GM23338 (cell line): ENCODE measurements around the gene AOPEP. TPM values are rescaled to one million over a fixed set of nuclear protein-coding genes. Genes with fewer than 3 reads are reported as not detected.

Experiments used
- ATAC-seq: fragments of 200-7000 bp; cut with Tn5 transposase; 3 replicates; pipeline ENCODE4 v1.9.1; 2020
- DNase-seq: peaks from one replicate; pipeline ENCODE4 v3.0.0-alpha.2; 2015; ENCODE audit warnings: low spot score
- H2AFZ ChIP-seq: fragments of 200-600 bp; sonication (generic); 2 replicates; pipeline ENCODE4 v1.8.0; 2016; ENCODE audit warnings: antibody characterized with exemption, mild to moderate bottlenecking, moderate library complexity
- H3F3A ChIP-seq: fragments of 200-600 bp; sonication (generic); replicated peaks from 2 replicates; pipeline ENCODE4 v1.8.0; 2017; ENCODE audit warnings: antibody characterized with exemption, mixed run types, low read depth
- H3K27ac ChIP-seq: fragments of 200-600 bp; sonication (generic); 2 replicates; pipeline ENCODE4 v1.6.1; 2016; ENCODE audit warnings: low read depth
- H3K27me3 ChIP-seq: fragments of 200-600 bp; sonication (generic); 2 replicates; pipeline ENCODE4 v1.8.0; 2016; ENCODE audit warnings: mild to moderate bottlenecking, mixed run types, moderate library complexity; ENCODE audit not compliant: insufficient read depth
- H3K36me3 ChIP-seq: fragments of 200-600 bp; sonication (generic); 2 replicates; pipeline ENCODE4 v1.8.0; 2016; ENCODE audit warnings: mild to moderate bottlenecking; ENCODE audit not compliant: insufficient read depth
- H3K4me1 ChIP-seq: fragments of 200-600 bp; sonication (generic); 2 replicates; pipeline ENCODE4 v1.8.0; 2016; ENCODE audit warnings: mild to moderate bottlenecking, moderate library complexity; ENCODE audit not compliant: insufficient read depth
- H3K4me2 ChIP-seq: fragments of 200-600 bp; sonication (generic); 2 replicates; pipeline ENCODE4 v1.7.1; 2017; ENCODE audit warnings: mixed run types
- H3K4me3 ChIP-seq: fragments of 200-600 bp; sonication (generic); 2 replicates; pipeline ENCODE4 v1.6.1; 2016; ENCODE audit warnings: mixed run types
- H3K79me2 ChIP-seq: fragments of 200-600 bp; sonication (generic); replicated peaks from 2 replicates; pipeline ENCODE4 v1.8.0; 2017; ENCODE audit warnings: mild to moderate bottlenecking; ENCODE audit not compliant: insufficient read depth
- H3K9me2 ChIP-seq: fragments of 200-600 bp; sonication (generic); 2 replicates; pipeline ENCODE4 v1.8.0; 2017; ENCODE audit not compliant: insufficient read depth
- H4K20me1 ChIP-seq: fragments of 200-600 bp; sonication (generic); replicated peaks from 2 replicates; pipeline ENCODE4 v1.8.0; 2017; ENCODE audit warnings: mild to moderate bottlenecking; ENCODE audit not compliant: insufficient read depth
- H3K27ac Mint-ChIP-seq: 2 replicates; pipeline ENCODE4 v1.8.0; 2020; ENCODE audit warnings: inconsistent platforms, mild to moderate bottlenecking, moderate library complexity, mixed read lengths
- H3K27me3 Mint-ChIP-seq: 3 replicates; pipeline ENCODE4 v1.8.0; 2022; ENCODE audit warnings: low read depth, mild to moderate bottlenecking, moderate library complexity, mixed read lengths, inconsistent platforms; ENCODE audit not compliant: insufficient read depth, poor library complexity
- H3K36me3 Mint-ChIP-seq: 3 replicates; pipeline ENCODE4 v1.8.0; 2021; ENCODE audit warnings: low read depth, mild to moderate bottlenecking, inconsistent platforms, moderate library complexity, mixed read lengths
- H3K4me1 Mint-ChIP-seq: 3 replicates; pipeline ENCODE4 v1.8.0; 2020; ENCODE audit warnings: mild to moderate bottlenecking, inconsistent platforms, mixed read lengths
- H3K4me3 Mint-ChIP-seq: 3 replicates; pipeline ENCODE4 v1.8.0; 2021; ENCODE audit warnings: moderate library complexity, mild to moderate bottlenecking, inconsistent platforms, mixed read lengths
- H3K9me3 Mint-ChIP-seq: 3 replicates; pipeline ENCODE4 v1.8.0; 2020; ENCODE audit warnings: moderate library complexity, mild to moderate bottlenecking, inconsistent platforms, mixed read lengths
- CTCF ChIP-seq, 2 experiments: fragments of 200-600 bp in 1 of 2; sonication (generic) in 1 of 2; conservative IDR thresholded peaks; 2 replicates each; pipeline versions ENCODE4 v1.5.1 to v1.6.1; 2016 to 2017; ENCODE audit warnings: antibody characterized with exemption in 2 of 2, low read depth in 2 of 2, mild to moderate bottlenecking in 2 of 2, moderate library complexity in 1 of 2
- ETS1 ChIP-seq: IDR thresholded peaks from 2 replicates; pipeline ENCODE4 v1.6.1; 2016; ENCODE audit warnings: antibody characterized with exemption
- EZH2phosphoT487 ChIP-seq: fragments of 200-600 bp; sonication (generic); IDR thresholded peaks from one replicate; pipeline ENCODE4 v1.8.1; 2018; ENCODE audit warnings: antibody characterized with exemption; ENCODE audit not compliant: unreplicated experiment
- POLR2AphosphoS5 ChIP-seq: IDR thresholded peaks from 2 replicates; pipeline ENCODE4 v1.6.1; 2016; ENCODE audit warnings: antibody characterized with exemption, low read depth
- REST ChIP-seq: IDR thresholded peaks from one replicate; pipeline ENCODE4 v1.6.1; 2018; ENCODE audit warnings: antibody characterized with exemption; ENCODE audit not compliant: unreplicated experiment
- STAT1 ChIP-seq: IDR thresholded peaks from one replicate; pipeline ENCODE4 v1.6.1; 2016; ENCODE audit warnings: antibody characterized with exemption; ENCODE audit not compliant: unreplicated experiment
- ZNF114 ChIP-seq: fragments of 250-450 bp; sonication (Bioruptor Pico); IDR thresholded peaks from 2 replicates; pipeline ENCODE4 v1.5.0; 2020; ENCODE audit warnings: mild to moderate bottlenecking, moderate library complexity
- ZNF331 ChIP-seq: fragments of 250-450 bp; sonication (Bioruptor Pico); IDR thresholded peaks from 2 replicates; pipeline ENCODE4 v1.5.0; 2020; ENCODE audit warnings: low read depth, mild to moderate bottlenecking, moderate library complexity
- ZNF462 ChIP-seq: fragments of 250-450 bp; sonication (Bioruptor Pico); IDR thresholded peaks from 2 replicates; pipeline ENCODE4 v1.5.0; 2020; ENCODE audit warnings: mild to moderate bottlenecking, moderate library complexity
- polyA plus RNA-seq: library from polyadenylated mRNA; unstranded; fragments of >200 nt; fragmentation: Nextera tagmentation; extraction: Ambion mirVana; gene quantifications from 2 replicates; pipeline ENCODE4 v1.2.1, GENCODE V29; 2016
- total RNA-seq: library from RNA; depleted of rRNA; stranded (reverse); fragments of >200 nt; shearing (Covaris generic); gene quantifications from 2 replicates; pipeline ENCODE4 v1.2.3, GENCODE V29; 2014

The AOPEP gene
- total and polyA plus RNA-seq, 2 experiments from 2014 or later = 7.0 to 16.5 TPM

- no peak for TF ChIP-seq ZNF462 (CRISPR knock-in tag)
- TF ChIP-seq CTCF (conservative IDR thresholded peaks at IDR 0.05; ENCODE audit: low read depth in 2 of 2) = no peak
- no peak for TF ChIP-seq EZH2phosphoT487
Observed at GRCh38 chr9:94911211-94911610, 184.7 kb downstream of the AOPEP start (continued).

GRCh38 chr9:94911986-94912635 is 185.6 kb downstream of the AOPEP start:
- H3F3A ChIP-seq = 0 out of 2 replicates have a peak, but pooled peaks cover 2% of the 10 kb centered on the region
- Mint-ChIP-seq H3K4me3 (no peak overlapping the region), H3K9me3 (no peaks in the 10 kb centered on the region), H3K4me1 (peaks cover 80% of the 10 kb centered on the region), H3K27me3 (peaks cover 5% of the 10 kb centered on the region), H3K36me3 (no peaks in the 10 kb centered on the region), H3K27ac (no peak overlapping the region)
- peaks cover 44% of the 10 kb centered on the region for H3K4me1 ChIP-seq
- H3K4me3 ChIP-seq = no peak overlapping the region
- H3K27ac ChIP-seq = peak overlapping the region; percentile 10; the same call in 1 of the 2 replicates
- no peaks in the 10 kb centered on the region for H3K27me3 ChIP-seq
- no peaks in the 10 kb centered on the region for H3K79me2 ChIP-seq
- ATAC-seq = no peak
- no peak overlapping the region for H2AFZ ChIP-seq
- no peaks in the 10 kb centered on the region for H3K36me3 ChIP-seq
- no peaks in the 10 kb centered on the region for H3K9me2 ChIP-seq
- DNase-seq = no peak
- H4K20me1 ChIP-seq = no peaks in the 10 kb centered on the region
- 0 out of 2 replicates have a peak overlapping the region, but pooled peaks have one; percentile 37 for H3K4me2 ChIP-seq
- TF ChIP-seq ETS1 (no peak), EZH2phosphoT487 (no peak), ZNF114 (CRISPR knock-in tag) (no peak), REST (no peak), ZNF331 (CRISPR knock-in tag) (no peak), STAT1 (no peak), POLR2AphosphoS5 (no peak)
